OCI-LY3 (cell line): ENCODE measurements around the gene CFAP298.
A peak's percentile ranks its signal among the peaks of the same experiment; 100 is the strongest.

Source experiments
- CTCF ChIP-seq: fragments of 200-600, 300-600 bp; sonication (generic); IDR thresholded peaks from 2 replicates; pipeline ENCODE4 v1.5.1; 2014; ENCODE audit warnings: antibody characterized with exemption, low read length, low read depth
- EZH2phosphoT487 ChIP-seq: fragments of 200-600 bp; shearing (Covaris generic); IDR thresholded peaks from 2 replicates; pipeline ENCODE4 v1.6.1; 2018; ENCODE audit warnings: antibody characterized with exemption, mixed run types, low read depth

- TF ChIP-seq CTCF (peak; percentile 16), EZH2phosphoT487 (no peak)
Observed at GRCh38 chr21:32578107-32578691, 34.0 kb downstream of the CFAP298 start.
